HFFc6 (cell line): ENCODE data around the gene PRKCE. TPM values are rescaled to one million over a fixed set of nuclear protein-coding genes. Genes with fewer than 3 reads are reported as not detected.
A peak's percentile ranks its signal among the peaks of the same experiment; 100 is the strongest.

Experiments
- DNase-seq: peaks from one replicate; pipeline ENCODE4 v3.0.0-alpha.2; 2018
- H3K27ac Mint-ChIP-seq: 2 replicates; pipeline ENCODE4 v1.8.0; 2020; ENCODE audit warnings: mild to moderate bottlenecking, mixed read lengths
- H3K27me3 Mint-ChIP-seq: 2 replicates; pipeline ENCODE4 v1.8.0; 2021; ENCODE audit warnings: mild to moderate bottlenecking, moderate library complexity, mixed read lengths; ENCODE audit not compliant: insufficient read depth
- H3K36me3 Mint-ChIP-seq: 2 replicates; pipeline ENCODE4 v1.8.0; 2021; ENCODE audit warnings: low read depth, mixed read lengths
- H3K4me1 Mint-ChIP-seq: 2 replicates; pipeline ENCODE4 v1.8.0; 2020; ENCODE audit warnings: low read depth, mixed read lengths
- H3K4me3 Mint-ChIP-seq: 2 replicates; pipeline ENCODE4 v1.8.0; 2020; ENCODE audit warnings: mild to moderate bottlenecking, moderate library complexity, mixed read lengths
- H3K9me3 Mint-ChIP-seq: 2 replicates; pipeline ENCODE4 v1.8.0; 2020; ENCODE audit warnings: mild to moderate bottlenecking, mixed read lengths
- total RNA-seq, 6 experiments: library from RNA; stranded (reverse); fragmentation: NEBNext Ultra II Directional; extraction: Animal tissue kit (Norgen Biotek cat#: 25700); gene quantifications; 2 replicates in 1 of 6; 3 replicates in 5 of 6; pipeline ENCODE4 v1.2.3, GENCODE V29; 2021
- TF ChIP-seq, protein P1 (sequence below): fragments of 200-600 bp; sonication (generic); IDR thresholded peaks from 2 replicates; pipeline ENCODE4 v1.5.0; 2021; ENCODE audit warnings: antibody characterized with exemption, mild to moderate bottlenecking

Gene PRKCE
- total RNA-seq, 6 experiments from 2014 or later = 10.8 to 13.7 (median 12.0) TPM

DNA sequence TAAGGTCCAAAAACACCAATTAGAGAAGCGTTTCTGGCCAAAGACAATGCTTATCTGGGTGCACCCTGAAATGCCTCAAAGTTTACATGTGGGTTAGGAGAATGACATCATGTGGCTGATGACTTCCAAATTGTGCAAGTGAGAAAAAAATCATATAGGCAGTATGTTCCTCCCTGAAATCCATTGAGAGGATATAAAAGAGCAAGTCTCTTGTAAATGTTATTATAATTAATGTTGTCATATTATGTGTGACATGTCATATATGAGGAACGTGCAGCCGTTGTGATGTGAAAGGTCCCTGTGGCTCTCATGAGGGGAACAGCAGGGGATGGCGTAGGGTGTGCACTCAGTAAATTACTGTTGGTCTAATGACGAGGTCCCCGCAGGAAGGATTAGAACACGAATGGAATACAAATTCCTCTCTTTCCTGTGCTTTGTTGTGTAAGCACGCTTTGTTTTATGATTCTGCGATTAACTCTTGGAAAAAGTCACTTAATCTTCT, 290.8 kb downstream of the PRKCE start:
- Mint-ChIP-seq H3K4me1 (peaks cover 89% of the 10 kb centered on the region), H3K27me3 (peaks cover 1% of the 10 kb centered on the region), H3K4me3 (peak overlapping the region; percentile 23; the same call in 1 of the 2 replicates), H3K9me3 (no peaks in the 10 kb centered on the region), H3K36me3 (peaks cover 11% of the 10 kb centered on the region), H3K27ac (peak overlapping the region; percentile 32; the same call in 1 of the 2 replicates)
- TF ChIP-seq, protein P1, sequence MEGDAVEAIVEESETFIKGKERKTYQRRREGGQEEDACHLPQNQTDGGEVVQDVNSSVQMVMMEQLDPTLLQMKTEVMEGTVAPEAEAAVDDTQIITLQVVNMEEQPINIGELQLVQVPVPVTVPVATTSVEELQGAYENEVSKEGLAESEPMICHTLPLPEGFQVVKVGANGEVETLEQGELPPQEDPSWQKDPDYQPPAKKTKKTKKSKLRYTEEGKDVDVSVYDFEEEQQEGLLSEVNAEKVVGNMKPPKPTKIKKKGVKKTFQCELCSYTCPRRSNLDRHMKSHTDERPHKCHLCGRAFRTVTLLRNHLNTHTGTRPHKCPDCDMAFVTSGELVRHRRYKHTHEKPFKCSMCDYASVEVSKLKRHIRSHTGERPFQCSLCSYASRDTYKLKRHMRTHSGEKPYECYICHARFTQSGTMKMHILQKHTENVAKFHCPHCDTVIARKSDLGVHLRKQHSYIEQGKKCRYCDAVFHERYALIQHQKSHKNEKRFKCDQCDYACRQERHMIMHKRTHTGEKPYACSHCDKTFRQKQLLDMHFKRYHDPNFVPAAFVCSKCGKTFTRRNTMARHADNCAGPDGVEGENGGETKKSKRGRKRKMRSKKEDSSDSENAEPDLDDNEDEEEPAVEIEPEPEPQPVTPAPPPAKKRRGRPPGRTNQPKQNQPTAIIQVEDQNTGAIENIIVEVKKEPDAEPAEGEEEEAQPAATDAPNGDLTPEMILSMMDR = no peak
- no peak for DNase-seq

DNA sequence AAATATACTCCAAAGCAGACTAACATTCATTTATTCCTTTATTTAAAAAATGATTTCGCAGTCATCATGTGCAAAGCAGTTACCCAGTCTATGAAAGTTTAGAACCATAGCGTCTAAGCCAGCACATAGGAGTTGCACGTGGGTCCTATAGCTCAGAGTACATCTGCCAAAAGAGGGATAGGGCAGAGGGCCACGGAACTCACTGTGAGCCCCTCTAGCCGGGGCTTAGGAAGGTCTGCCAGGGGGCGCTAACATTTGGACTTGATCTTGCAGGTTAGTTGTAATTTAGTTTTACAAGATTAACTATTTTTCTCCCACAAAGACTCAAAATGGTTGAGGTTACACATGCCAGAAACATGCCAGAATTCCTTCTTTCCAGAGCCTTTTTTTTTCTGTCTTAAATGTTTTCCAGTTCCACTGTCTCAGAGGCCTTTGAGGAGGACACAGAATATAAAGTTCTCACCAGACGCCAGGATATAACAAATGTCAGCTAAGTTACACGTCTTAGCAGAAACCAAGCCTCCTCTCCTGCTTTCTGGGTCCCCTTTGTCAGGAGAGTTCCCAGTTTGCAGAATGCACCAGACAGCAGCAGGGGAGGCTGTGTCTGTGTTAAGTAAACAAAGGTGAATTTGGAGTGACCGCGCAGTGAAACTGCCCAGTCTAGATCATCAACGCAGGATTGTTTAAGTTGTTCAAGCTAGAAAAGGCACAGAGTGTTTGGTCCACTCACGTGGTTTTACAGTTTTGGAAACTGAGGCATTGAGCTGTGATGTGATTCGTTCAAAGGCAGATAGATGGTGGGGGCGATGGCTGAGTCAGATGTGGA, 292.0 kb downstream of the PRKCE start:
- H3K9me3 Mint-ChIP-seq = no peaks in the 10 kb centered on the region
- DNase-seq = no peak
- H3K4me3 Mint-ChIP-seq = peak overlapping the region; percentile 24
- TF ChIP-seq, protein P1 = peak; percentile 56
- peaks cover 1% of the 10 kb centered on the region for H3K27me3 Mint-ChIP-seq
- peak overlapping the region; percentile 83 for H3K27ac Mint-ChIP-seq
- peaks cover 80% of the 10 kb centered on the region for H3K4me1 Mint-ChIP-seq
- peaks cover 11% of the 10 kb centered on the region for H3K36me3 Mint-ChIP-seq

DNA sequence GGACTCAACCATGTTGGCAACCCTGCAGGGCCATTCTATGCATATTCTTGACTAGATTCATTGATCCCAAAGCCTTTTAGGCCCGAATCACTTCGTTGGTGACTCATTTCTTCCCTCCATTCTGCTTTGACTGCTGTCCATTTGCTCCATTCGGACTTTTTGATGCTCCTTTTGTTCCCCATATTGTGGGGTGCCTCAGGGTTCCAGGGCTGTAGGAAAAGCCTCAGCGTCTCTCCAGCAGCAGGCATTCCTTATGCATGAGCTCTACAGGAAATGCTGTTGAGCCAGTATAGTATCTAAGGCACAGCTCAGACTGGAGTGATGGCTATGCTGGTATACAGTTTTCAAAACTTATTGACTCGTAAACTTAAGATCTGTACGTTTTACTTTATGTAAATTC, 292.6 kb downstream of the PRKCE start:
- H3K9me3 Mint-ChIP-seq = no peaks in the 10 kb centered on the region
- peak overlapping the region; percentile 83 for H3K27ac Mint-ChIP-seq
- DNase-seq = peak; percentile 80
- TF ChIP-seq, protein P1 = no peak
- H3K4me3 Mint-ChIP-seq = peak overlapping the region; percentile 54
- H3K4me1 Mint-ChIP-seq = peaks cover 74% of the 10 kb centered on the region
- H3K27me3 Mint-ChIP-seq = peaks cover 3% of the 10 kb centered on the region
- peaks cover 11% of the 10 kb centered on the region for H3K36me3 Mint-ChIP-seq

DNA sequence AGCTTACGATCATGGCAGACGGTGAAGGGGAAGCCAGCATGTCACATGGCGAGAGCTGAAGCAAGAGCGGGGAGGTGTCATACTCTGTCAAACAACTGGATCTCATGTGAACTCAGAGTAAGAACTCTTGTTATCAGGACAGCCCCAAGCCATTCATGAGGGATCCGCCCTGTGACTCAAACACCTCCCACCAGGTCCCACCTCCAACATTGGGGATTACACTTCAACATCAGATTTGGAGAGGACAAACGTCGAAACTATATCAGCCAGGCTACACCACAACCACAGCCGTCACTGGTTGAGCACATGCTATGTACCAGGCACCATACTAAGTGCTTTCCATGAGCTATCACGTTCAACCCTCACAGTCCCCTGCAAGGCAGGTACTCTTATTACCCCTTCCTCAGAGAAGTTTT, 293.8 kb downstream of the PRKCE start:
- Mint-ChIP-seq H3K27ac (peak overlapping the region; percentile 84), H3K9me3 (no peaks in the 10 kb centered on the region), H3K4me3 (no peak overlapping the region), H3K27me3 (peaks cover 6% of the 10 kb centered on the region), H3K36me3 (peaks cover 7% of the 10 kb centered on the region; the same call in 1 of the 2 replicates), H3K4me1 (peaks cover 62% of the 10 kb centered on the region)
- DNase-seq = no peak
- TF ChIP-seq, protein P1 = no peak

DNA sequence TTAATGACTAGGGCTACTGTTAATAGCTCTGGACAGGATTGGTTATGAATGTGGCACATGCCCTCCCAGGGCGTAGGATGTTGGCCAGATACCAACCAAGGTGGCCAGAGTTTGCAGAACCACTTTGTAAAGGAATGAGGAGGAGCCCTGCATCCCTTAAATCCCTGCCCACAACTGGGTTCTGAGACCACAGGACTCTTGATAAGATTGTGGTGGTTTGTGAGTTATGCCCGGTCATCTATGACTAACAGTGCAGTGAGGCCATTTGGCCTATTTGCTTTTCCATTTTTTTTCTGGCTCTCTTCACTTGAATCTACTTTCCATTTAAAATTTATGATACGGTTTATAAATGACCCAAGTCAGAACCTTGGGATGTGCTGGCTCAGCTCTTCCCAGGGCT, 294.5 kb downstream of the PRKCE start:
- peaks cover 6% of the 10 kb centered on the region for H3K27me3 Mint-ChIP-seq
- H3K4me1 Mint-ChIP-seq = peaks cover 61% of the 10 kb centered on the region
- H3K36me3 Mint-ChIP-seq = 0 out of 2 replicates have a peak, but pooled peaks cover 6% of the 10 kb centered on the region
- DNase-seq = peak; percentile 84
- TF ChIP-seq, protein P1 = no peak
- peak overlapping the region; percentile 84 for H3K27ac Mint-ChIP-seq
- no peaks in the 10 kb centered on the region for H3K9me3 Mint-ChIP-seq
- peak overlapping the region; percentile 65 for H3K4me3 Mint-ChIP-seq
